ENCODE results near the gene EPHB1. TPM values are rescaled to one million over a fixed set of nuclear protein-coding genes. Genes with fewer than 3 reads are reported as not detected.

The EPHB1 gene
- total and polyA plus RNA-seq, 12 donors = 0.07 to 3.4 (median 1.6) TPM

DNA sequence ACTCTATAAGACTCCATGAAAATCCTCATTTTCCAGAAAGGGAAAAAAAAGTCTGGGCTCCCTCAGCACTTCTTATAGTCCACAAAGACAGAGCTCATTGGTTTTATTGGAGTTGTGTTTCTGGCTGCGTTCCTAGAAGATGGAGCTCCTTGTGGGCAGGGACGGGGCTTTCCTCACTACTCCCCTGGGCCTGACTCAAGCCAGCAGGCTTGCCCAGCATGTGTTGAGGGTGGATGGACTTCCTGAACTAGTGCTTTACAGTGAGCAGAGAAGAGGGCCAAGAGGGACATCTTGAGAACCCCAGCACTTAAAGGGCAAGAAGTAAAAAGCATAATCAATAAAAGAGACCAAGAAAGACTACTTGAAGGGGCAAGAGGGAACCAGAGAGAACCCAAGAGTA, 43.2 kb upstream of the EPHB1 start:
- 42 to 73% methylated on average over 2 of the region's 2 CpGs for WGBS, 2 donors
- DNase-seq = no peak
- H3K36me3 ChIP-seq = no peaks in the 10 kb centered on the region
- peak overlapping the region in 1 of 10 donors; percentile 61 for H3K27ac ChIP-seq
- peaks cover 0 to 6% (median 0%) of the 10 kb centered on the region in 7 donors for H3K27me3 ChIP-seq
- TF ChIP-seq, protein P1, sequence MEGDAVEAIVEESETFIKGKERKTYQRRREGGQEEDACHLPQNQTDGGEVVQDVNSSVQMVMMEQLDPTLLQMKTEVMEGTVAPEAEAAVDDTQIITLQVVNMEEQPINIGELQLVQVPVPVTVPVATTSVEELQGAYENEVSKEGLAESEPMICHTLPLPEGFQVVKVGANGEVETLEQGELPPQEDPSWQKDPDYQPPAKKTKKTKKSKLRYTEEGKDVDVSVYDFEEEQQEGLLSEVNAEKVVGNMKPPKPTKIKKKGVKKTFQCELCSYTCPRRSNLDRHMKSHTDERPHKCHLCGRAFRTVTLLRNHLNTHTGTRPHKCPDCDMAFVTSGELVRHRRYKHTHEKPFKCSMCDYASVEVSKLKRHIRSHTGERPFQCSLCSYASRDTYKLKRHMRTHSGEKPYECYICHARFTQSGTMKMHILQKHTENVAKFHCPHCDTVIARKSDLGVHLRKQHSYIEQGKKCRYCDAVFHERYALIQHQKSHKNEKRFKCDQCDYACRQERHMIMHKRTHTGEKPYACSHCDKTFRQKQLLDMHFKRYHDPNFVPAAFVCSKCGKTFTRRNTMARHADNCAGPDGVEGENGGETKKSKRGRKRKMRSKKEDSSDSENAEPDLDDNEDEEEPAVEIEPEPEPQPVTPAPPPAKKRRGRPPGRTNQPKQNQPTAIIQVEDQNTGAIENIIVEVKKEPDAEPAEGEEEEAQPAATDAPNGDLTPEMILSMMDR (IDR thresholded peaks at IDR 0.05) = no peak
- H3K4me3 ChIP-seq = no peak overlapping the region
- no peak for ATAC-seq
- peaks cover 0 to 21% (median 5%) of the 10 kb centered on the region in 9 donors for H3K4me1 ChIP-seq
- no peaks in the 10 kb centered on the region for H3K9me3 ChIP-seq
- intact Hi-C loops (cut with DNase I) = loop anchor here in 7 of 10 donors (2.0 to 10.0 kb wide), 7 partner anchors 55 to 147 kb away; partner anchors contain the start of gene KY (in 3 of the 7)

DNA sequence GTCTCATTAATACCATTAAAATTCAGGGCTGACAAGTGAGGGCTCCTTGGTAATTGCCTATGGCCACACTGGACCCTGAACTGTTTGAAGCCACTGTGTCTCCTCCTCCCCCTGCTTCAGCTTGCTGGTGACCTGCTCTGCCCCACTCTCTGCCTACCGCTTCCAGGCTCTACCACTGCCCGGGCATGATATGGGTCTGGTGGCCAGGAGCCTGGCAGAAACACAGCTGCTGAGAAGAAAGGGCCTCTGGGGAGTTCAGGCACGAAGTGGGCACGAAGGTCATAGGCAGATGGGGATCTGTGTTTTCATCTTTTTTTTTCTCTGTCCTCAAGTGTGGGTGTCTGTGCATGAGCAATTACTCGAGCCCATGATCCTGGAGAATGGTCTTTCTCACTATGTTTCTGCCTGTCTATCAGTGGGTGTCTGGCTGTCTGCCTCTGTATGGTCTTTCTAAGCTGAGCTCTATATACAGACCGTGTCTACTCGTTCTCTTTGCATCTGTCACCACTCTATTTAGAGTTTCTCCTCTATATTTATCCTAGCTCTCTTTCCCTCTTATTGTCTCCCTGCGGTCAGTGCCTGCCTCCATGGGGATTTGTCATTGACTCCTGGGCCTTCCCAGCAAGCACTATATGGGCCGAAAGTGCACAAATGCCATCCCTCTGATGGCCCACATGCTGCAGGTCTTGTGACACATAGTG, 42.1 kb upstream of the EPHB1 start:
- WGBS, 2 donors = 34 to 47% methylated on average over 9 of the region's 9 CpGs
- intact Hi-C loops (cut with DNase I) = loop anchor here in 7 of 10 donors (2.0 to 10.0 kb wide), 7 partner anchors 56 to 148 kb away; partner anchors contain the start of gene KY (in 3 of the 7)
- Histone ChIP-seq H3K4me1 (peaks cover 0 to 21% (median 5%) of the 10 kb centered on the region in 9 donors), H3K9me3 (no peaks in the 10 kb centered on the region), H3K27ac (peak overlapping the region in 8 of 10 donors; percentile 22 to 81 (median 70)), H3K4me3 (no peak overlapping the region), H3K27me3 (peaks cover 0 to 6% (median 0%) of the 10 kb centered on the region in 7 donors), H3K36me3 (no peaks in the 10 kb centered on the region)
- TF ChIP-seq, protein P1 (IDR thresholded peaks at IDR 0.05) = no peak
- peak in 1 of 2 donors; percentile 23 for DNase-seq
- ATAC-seq = peak; percentile 40 to 91 (median 82)

DNA sequence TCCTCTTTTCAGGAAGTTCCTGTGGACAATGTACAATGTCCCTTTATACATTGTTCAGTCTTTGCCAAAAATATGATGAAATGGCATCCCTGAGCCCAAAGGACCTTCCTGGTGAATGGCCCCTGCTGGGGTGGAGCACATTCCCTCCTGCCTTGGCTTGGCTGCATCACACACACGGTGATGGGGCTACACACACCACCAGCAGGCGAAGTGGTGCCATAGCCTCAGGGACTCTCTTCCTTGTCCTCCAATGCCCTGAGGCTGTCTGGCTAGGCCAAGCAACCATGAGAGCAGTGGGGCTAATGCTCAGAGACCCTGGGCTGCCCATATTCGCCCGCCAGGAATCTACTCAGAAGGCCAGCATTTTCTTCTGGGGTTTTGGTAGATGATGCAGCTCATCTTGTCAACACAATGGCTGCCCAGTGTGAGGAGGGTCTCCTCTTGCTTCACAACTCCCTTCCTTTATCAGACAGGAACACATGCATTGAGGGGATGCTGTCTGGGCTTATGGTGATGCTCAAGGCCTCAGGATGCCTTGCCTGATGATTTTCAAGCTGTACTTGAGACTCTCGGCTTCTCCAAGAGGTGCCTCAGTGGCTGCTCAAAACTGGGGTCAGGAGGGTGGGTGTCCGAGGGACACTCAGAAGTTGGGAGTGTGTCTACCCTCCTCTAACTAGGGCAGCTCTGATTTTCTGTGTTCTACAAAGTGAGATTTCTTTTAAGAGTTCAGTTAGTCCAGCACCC, 40.9 kb upstream of the EPHB1 start:
- H3K4me3 ChIP-seq = no peak overlapping the region
- peaks cover 0 to 21% (median 5%) of the 10 kb centered on the region in 9 donors for H3K4me1 ChIP-seq
- intact Hi-C loops (cut with DNase I) = loop anchor here in 7 of 10 donors (2.0 to 10.0 kb wide), 7 partner anchors 57 to 149 kb away; partner anchors contain the start of gene KY (in 4 of the 7)
- TF ChIP-seq, protein P1 (IDR thresholded peaks at IDR 0.05) = peak in 3 of 9 donors; percentile 12 to 23 (median 19)
- WGBS, 2 donors = 59 to 61% methylated on average over 6 of the region's 6 CpGs
- no peaks in the 10 kb centered on the region for H3K9me3 ChIP-seq
- peaks cover 0 to 6% (median 0%) of the 10 kb centered on the region in 7 donors for H3K27me3 ChIP-seq
- peak overlapping the region in 1 of 10 donors; percentile 61 for H3K27ac ChIP-seq
- H3K36me3 ChIP-seq = no peaks in the 10 kb centered on the region
- DNase-seq (no peak), ATAC-seq (peak; percentile 45 to 75 (median 59))

All from heart right ventricle (tissue), 16 donors.